ENCODE measurements around the gene LRRC37A3.

GRCh38 chr17:64947152-64947551 is 27.9 kb upstream of the LRRC37A3 start:
- TF ChIP-seq, protein P1, sequence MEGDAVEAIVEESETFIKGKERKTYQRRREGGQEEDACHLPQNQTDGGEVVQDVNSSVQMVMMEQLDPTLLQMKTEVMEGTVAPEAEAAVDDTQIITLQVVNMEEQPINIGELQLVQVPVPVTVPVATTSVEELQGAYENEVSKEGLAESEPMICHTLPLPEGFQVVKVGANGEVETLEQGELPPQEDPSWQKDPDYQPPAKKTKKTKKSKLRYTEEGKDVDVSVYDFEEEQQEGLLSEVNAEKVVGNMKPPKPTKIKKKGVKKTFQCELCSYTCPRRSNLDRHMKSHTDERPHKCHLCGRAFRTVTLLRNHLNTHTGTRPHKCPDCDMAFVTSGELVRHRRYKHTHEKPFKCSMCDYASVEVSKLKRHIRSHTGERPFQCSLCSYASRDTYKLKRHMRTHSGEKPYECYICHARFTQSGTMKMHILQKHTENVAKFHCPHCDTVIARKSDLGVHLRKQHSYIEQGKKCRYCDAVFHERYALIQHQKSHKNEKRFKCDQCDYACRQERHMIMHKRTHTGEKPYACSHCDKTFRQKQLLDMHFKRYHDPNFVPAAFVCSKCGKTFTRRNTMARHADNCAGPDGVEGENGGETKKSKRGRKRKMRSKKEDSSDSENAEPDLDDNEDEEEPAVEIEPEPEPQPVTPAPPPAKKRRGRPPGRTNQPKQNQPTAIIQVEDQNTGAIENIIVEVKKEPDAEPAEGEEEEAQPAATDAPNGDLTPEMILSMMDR (conservative IDR thresholded peaks at IDR 0.05; ENCODE audit: low read length), result no peak
- TF ChIP-seq EZH2phosphoT487 (IDR thresholded peaks at IDR 0.05; ENCODE audit: borderline replicate concordance), result no peak
